Measurements from ENCODE around the gene HTN3. TPM values are rescaled to one million over a fixed set of nuclear protein-coding genes. Genes with fewer than 3 reads are reported as not detected.
"Not testable (repeated sequence)": the region's sequence is repeated elsewhere in the genome, so short reads cannot be mapped to it uniquely, and the experiment has no call there.

HTN3 gene
- polyA plus RNA-seq, 1 experiment: not detected

DNA sequence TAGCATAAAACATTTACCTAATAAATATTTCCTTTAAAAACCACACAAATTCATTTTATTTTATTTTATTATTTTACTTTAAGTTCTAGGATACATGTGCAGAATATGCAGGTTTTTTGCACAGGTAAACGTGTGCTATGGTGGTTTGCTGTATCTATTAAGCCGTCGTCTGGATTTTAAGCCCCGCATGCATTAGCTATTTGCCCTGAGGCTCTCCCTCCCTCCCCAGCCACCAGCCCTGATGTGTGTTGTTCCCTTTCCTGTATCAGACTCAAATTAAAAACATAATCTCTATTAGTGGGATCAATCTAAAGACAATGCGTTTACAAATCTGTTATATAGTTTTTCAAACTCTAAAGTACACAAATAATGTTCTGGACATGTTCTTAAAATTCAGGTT, 1.2 kb upstream of the HTN3 start:
- TF ChIP-seq, protein P1, sequence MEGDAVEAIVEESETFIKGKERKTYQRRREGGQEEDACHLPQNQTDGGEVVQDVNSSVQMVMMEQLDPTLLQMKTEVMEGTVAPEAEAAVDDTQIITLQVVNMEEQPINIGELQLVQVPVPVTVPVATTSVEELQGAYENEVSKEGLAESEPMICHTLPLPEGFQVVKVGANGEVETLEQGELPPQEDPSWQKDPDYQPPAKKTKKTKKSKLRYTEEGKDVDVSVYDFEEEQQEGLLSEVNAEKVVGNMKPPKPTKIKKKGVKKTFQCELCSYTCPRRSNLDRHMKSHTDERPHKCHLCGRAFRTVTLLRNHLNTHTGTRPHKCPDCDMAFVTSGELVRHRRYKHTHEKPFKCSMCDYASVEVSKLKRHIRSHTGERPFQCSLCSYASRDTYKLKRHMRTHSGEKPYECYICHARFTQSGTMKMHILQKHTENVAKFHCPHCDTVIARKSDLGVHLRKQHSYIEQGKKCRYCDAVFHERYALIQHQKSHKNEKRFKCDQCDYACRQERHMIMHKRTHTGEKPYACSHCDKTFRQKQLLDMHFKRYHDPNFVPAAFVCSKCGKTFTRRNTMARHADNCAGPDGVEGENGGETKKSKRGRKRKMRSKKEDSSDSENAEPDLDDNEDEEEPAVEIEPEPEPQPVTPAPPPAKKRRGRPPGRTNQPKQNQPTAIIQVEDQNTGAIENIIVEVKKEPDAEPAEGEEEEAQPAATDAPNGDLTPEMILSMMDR (IDR thresholded peaks at IDR 0.05; ENCODE audit: low read depth, low read length): no peak
- H3K27me3 ChIP-seq (ENCODE audit: control insufficient read depth, insufficient read depth, low read length): no peaks in the 10 kb centered on the region
- DNase-seq (ENCODE audit: low read depth, low spot score): no peak
- no peaks in the 10 kb centered on the region for H3K9me3 ChIP-seq (ENCODE audit: control insufficient read depth, insufficient read depth, low read length)
- H3K27ac ChIP-seq (ENCODE audit: low read depth, low read length): no peak overlapping the region
- POLR2A ChIA-PET: no interaction called here
- no peak overlapping the region for H3K4me3 ChIP-seq (ENCODE audit: low read depth, low read length)
- CTCF ChIA-PET: no interaction called here

DNA sequence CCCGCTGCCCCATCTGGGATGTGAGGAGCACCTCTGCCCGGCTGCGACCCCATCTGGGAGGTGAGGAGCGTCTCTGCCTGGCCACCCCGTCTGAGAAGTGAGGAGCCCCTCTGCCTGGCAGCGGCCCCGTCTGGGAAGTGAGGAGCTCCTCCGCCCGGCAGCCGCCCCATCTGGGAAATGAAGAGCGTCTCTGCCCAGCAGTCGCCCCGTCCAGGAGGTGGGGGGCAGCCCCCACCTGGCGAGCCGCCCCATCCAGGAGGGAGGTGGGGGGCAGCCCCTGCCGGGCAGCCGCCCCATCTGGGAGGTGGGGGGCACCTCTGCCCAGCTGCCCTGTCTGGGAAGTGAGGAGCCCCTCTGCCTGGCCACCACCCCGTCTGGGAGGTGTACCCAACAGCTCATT, 9.3 kb downstream of the HTN3 start:
- CTCF ChIA-PET; POLR2A ChIA-PET; H3K4me3 ChIP-seq (ENCODE audit: low read depth, low read length); H3K27me3 ChIP-seq (ENCODE audit: control insufficient read depth, insufficient read depth, low read length); H3K27ac ChIP-seq (ENCODE audit: low read depth, low read length); DNase-seq (ENCODE audit: low read depth, low spot score); H3K9me3 ChIP-seq (ENCODE audit: control insufficient read depth, insufficient read depth, low read length): not testable (repeated sequence)

DNA sequence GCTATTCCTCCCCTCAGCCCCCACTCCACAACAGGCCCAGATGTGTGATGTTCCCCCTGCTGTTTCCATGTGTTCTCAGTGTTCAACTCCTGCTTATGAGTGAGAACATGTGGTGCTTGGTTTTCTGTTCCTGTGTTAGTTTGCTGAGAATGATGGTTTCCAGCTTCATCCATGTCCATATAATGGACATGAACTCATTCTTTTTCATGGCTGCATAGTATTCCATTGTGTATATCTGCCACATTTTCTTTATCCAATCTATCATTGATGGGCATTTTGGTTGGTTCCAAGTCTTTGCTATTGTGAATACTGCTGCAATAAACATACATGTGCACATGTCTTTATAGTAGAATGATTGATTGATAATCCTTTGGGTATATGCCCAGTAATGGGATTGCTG, 11.7 kb downstream of the HTN3 start:
- CTCF ChIA-PET; H3K4me3 ChIP-seq (ENCODE audit: low read depth, low read length); H3K27ac ChIP-seq (ENCODE audit: low read depth, low read length); H3K9me3 ChIP-seq (ENCODE audit: control insufficient read depth, insufficient read depth, low read length); H3K27me3 ChIP-seq (ENCODE audit: control insufficient read depth, insufficient read depth, low read length); DNase-seq (ENCODE audit: low read depth, low spot score); POLR2A ChIA-PET: not testable (repeated sequence)

DNA sequence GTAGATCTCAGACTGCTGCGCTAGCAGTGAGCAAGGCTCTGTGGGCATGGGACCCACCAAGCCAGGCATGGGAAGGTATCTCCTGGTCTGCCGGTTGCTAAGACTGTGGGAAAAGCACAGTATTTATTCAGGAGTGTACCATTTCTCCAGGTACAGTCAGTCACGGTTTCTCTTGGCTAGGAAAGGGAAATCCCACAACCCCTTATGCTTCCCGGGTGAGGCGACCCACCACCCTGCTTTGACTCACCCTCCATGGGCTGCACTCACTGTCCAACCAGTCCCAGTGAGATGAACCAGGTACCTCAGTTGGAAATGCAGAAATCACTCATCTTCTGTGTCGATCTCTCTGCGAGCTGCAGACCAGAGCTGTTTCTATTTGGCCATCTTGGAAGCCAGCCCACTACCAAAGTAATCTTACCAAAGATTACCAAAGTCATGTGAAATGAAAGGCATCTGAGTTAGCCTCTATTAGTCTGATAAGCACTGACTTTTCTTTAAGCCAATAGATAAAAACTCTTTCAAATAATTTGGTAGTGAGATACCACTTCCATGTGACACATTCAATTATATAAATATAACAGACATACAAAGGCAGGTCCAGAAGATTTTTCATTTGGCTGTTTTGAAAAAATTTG, 13.5 kb downstream of the HTN3 start:
- Histone ChIP-seq H3K9me3 (ENCODE audit: control insufficient read depth, insufficient read depth, low read length) (no peaks in the 10 kb centered on the region; the same call in 1 of the 2 replicates), H3K27me3 (ENCODE audit: control insufficient read depth, insufficient read depth, low read length) (no peaks in the 10 kb centered on the region), H3K4me3 (ENCODE audit: low read depth, low read length) (no peak overlapping the region), H3K27ac (ENCODE audit: low read depth, low read length) (no peak overlapping the region)
- ChIA-PET POLR2A (no interaction called here), CTCF (no interaction called here)
- no peak for DNase-seq (ENCODE audit: low read depth, low spot score)
- TF ChIP-seq, protein P1 (IDR thresholded peaks at IDR 0.05; ENCODE audit: low read depth, low read length): no peak

DNA sequence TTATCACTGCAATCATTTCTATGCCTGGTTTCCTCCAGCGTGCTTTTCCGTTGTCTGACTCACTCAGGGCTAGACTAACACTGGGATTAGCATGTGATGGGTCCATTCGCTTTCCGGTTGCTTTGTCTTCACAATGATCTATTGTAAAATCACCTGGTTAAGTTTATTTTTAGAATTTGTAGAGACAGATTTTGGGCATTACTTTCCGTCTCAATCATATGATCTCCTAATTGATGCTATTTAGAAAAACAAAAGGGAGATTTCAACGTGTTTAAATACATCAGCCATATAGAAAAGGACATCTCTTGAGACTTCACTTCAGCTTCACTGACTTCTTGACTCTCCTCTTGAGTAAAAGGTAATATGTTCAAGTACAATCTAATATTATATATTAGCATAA, 21.9 kb downstream of the HTN3 start, which contains the start of gene HTN1:
TSS of gene HTN1 (plus strand) at position 301 of the 400 bp plus-strand sequence. CDS start 2,639 bp downstream, outside the sequence.
- H3K27me3 ChIP-seq (ENCODE audit: control insufficient read depth, insufficient read depth, low read length); CTCF ChIA-PET; POLR2A ChIA-PET; H3K27ac ChIP-seq (ENCODE audit: low read depth, low read length); H3K9me3 ChIP-seq (ENCODE audit: control insufficient read depth, insufficient read depth, low read length); H3K4me3 ChIP-seq (ENCODE audit: low read depth, low read length); DNase-seq (ENCODE audit: low read depth, low spot score): not testable (repeated sequence)

- H3K9me3 ChIP-seq (ENCODE audit: control insufficient read depth, insufficient read depth, low read length); H3K4me3 ChIP-seq (ENCODE audit: low read depth, low read length); H3K27ac ChIP-seq (ENCODE audit: low read depth, low read length); POLR2A ChIA-PET; CTCF ChIA-PET; H3K27me3 ChIP-seq (ENCODE audit: control insufficient read depth, insufficient read depth, low read length); DNase-seq (ENCODE audit: low read depth, low spot score): not testable (repeated sequence)
Measured at GRCh38 chr4:70056534-70056933, 28.3 kb downstream of the HTN3 start.

- Histone ChIP-seq H3K27ac (ENCODE audit: low read depth, low read length) (no peak overlapping the region), H3K27me3 (ENCODE audit: control insufficient read depth, insufficient read depth, low read length) (no peaks in the 10 kb centered on the region), H3K4me3 (ENCODE audit: low read depth, low read length) (no peak overlapping the region), H3K9me3 (ENCODE audit: control insufficient read depth, insufficient read depth, low read length) (no peaks in the 10 kb centered on the region)
- DNase-seq (ENCODE audit: low read depth, low spot score): no peak
- POLR2A ChIA-PET: no interaction called here
- TF ChIP-seq, protein P1 (IDR thresholded peaks at IDR 0.05; ENCODE audit: low read depth, low read length): no peak
- CTCF ChIA-PET: no interaction called here
Measured at GRCh38 chr4:70057651-70058050, 29.4 kb downstream of the HTN3 start.
